SK-N-MC (cell line): Measurements from ENCODE around the gene NR2F2.

ENCODE experiments used
- EZH2 ChIP-seq: fragments of 200-600 bp; sonication (generic); IDR thresholded peaks from one replicate; pipeline ENCODE4 v1.6.1; 2017; ENCODE audit warnings: antibody characterized with exemption
- FOXP2 ChIP-seq: optimal IDR thresholded peaks from 2 replicates; pipeline ENCODE3; 2011; ENCODE audit warnings: mild to moderate bottlenecking, moderate library complexity; ENCODE audit not compliant: insufficient read depth; ENCODE audit errors: extremely low read length, control extremely low read depth
- POLR2AphosphoS5 ChIP-seq: IDR thresholded peaks from 2 replicates; pipeline ENCODE4 v1.6.1; 2012; ENCODE audit warnings: mild to moderate bottlenecking, low read depth, low read length, borderline replicate concordance

DNA sequence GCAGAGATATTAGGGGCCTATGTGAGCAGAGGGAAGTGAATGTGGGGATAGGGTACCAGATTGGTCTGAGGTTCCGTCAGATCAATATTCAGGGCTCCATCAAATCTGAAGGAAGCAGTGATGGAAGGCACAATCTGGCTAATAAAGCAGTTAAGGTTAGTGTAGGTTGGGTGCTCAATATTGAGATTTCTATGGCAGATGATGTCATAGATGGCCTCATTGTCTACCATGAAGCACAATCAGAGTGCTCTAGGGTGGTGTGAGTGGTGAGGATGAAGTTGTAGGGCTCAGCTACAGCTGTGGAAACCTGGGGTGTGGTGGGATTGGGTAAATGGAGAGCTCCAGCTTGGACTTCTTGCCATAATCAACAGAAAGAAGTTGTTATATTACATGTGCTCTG is 58.2 kb downstream of the NR2F2 start:
- TF ChIP-seq EZH2 (no peak), POLR2AphosphoS5 (no peak), FOXP2 (no peak)
